GM23338 (cell line): ENCODE data around the gene COMMD3. TPM values are rescaled to one million over a fixed set of nuclear protein-coding genes. Genes with fewer than 3 reads are reported as not detected.

Experiments
- ATAC-seq: fragments of 200-7000 bp; cut with Tn5 transposase; 3 replicates; pipeline ENCODE4 v1.9.1; 2020
- DNase-seq: peaks from one replicate; pipeline ENCODE4 v3.0.0-alpha.2; 2015; ENCODE audit warnings: low spot score
- H2AFZ ChIP-seq: fragments of 200-600 bp; sonication (generic); 2 replicates; pipeline ENCODE4 v1.8.0; 2016; ENCODE audit warnings: antibody characterized with exemption, mild to moderate bottlenecking, moderate library complexity
- H3F3A ChIP-seq: fragments of 200-600 bp; sonication (generic); replicated peaks from 2 replicates; pipeline ENCODE4 v1.8.0; 2017; ENCODE audit warnings: antibody characterized with exemption, mixed run types, low read depth
- H3K27ac ChIP-seq: fragments of 200-600 bp; sonication (generic); 2 replicates; pipeline ENCODE4 v1.6.1; 2016; ENCODE audit warnings: low read depth
- H3K27me3 ChIP-seq: fragments of 200-600 bp; sonication (generic); 2 replicates; pipeline ENCODE4 v1.8.0; 2016; ENCODE audit warnings: mild to moderate bottlenecking, mixed run types, moderate library complexity; ENCODE audit not compliant: insufficient read depth
- H3K36me3 ChIP-seq: fragments of 200-600 bp; sonication (generic); 2 replicates; pipeline ENCODE4 v1.8.0; 2016; ENCODE audit warnings: mild to moderate bottlenecking; ENCODE audit not compliant: insufficient read depth
- H3K4me1 ChIP-seq: fragments of 200-600 bp; sonication (generic); 2 replicates; pipeline ENCODE4 v1.8.0; 2016; ENCODE audit warnings: mild to moderate bottlenecking, moderate library complexity; ENCODE audit not compliant: insufficient read depth
- H3K4me2 ChIP-seq: fragments of 200-600 bp; sonication (generic); 2 replicates; pipeline ENCODE4 v1.7.1; 2017; ENCODE audit warnings: mixed run types
- H3K4me3 ChIP-seq: fragments of 200-600 bp; sonication (generic); 2 replicates; pipeline ENCODE4 v1.6.1; 2016; ENCODE audit warnings: mixed run types
- H3K79me2 ChIP-seq: fragments of 200-600 bp; sonication (generic); replicated peaks from 2 replicates; pipeline ENCODE4 v1.8.0; 2017; ENCODE audit warnings: mild to moderate bottlenecking; ENCODE audit not compliant: insufficient read depth
- H3K9me2 ChIP-seq: fragments of 200-600 bp; sonication (generic); 2 replicates; pipeline ENCODE4 v1.8.0; 2017; ENCODE audit not compliant: insufficient read depth
- H4K20me1 ChIP-seq: fragments of 200-600 bp; sonication (generic); replicated peaks from 2 replicates; pipeline ENCODE4 v1.8.0; 2017; ENCODE audit warnings: mild to moderate bottlenecking; ENCODE audit not compliant: insufficient read depth
- H3K27ac Mint-ChIP-seq: 2 replicates; pipeline ENCODE4 v1.8.0; 2020; ENCODE audit warnings: inconsistent platforms, mild to moderate bottlenecking, moderate library complexity, mixed read lengths
- H3K27me3 Mint-ChIP-seq: 3 replicates; pipeline ENCODE4 v1.8.0; 2022; ENCODE audit warnings: low read depth, mild to moderate bottlenecking, moderate library complexity, mixed read lengths, inconsistent platforms; ENCODE audit not compliant: insufficient read depth, poor library complexity
- H3K36me3 Mint-ChIP-seq: 3 replicates; pipeline ENCODE4 v1.8.0; 2021; ENCODE audit warnings: low read depth, mild to moderate bottlenecking, inconsistent platforms, moderate library complexity, mixed read lengths
- H3K4me1 Mint-ChIP-seq: 3 replicates; pipeline ENCODE4 v1.8.0; 2020; ENCODE audit warnings: mild to moderate bottlenecking, inconsistent platforms, mixed read lengths
- H3K4me3 Mint-ChIP-seq: 3 replicates; pipeline ENCODE4 v1.8.0; 2021; ENCODE audit warnings: moderate library complexity, mild to moderate bottlenecking, inconsistent platforms, mixed read lengths
- H3K9me3 Mint-ChIP-seq: 3 replicates; pipeline ENCODE4 v1.8.0; 2020; ENCODE audit warnings: moderate library complexity, mild to moderate bottlenecking, inconsistent platforms, mixed read lengths
- CTCF ChIP-seq, 2 experiments: fragments of 200-600 bp in 1 of 2; sonication (generic) in 1 of 2; conservative IDR thresholded peaks; 2 replicates each; pipeline versions ENCODE4 v1.5.1 to v1.6.1; 2016 to 2017; ENCODE audit warnings: antibody characterized with exemption in 2 of 2, low read depth in 2 of 2, mild to moderate bottlenecking in 2 of 2, moderate library complexity in 1 of 2
- JUNB ChIP-seq: IDR thresholded peaks from one replicate; pipeline ENCODE4 v1.6.1; 2016; ENCODE audit warnings: antibody characterized with exemption; ENCODE audit not compliant: unreplicated experiment
- STAT1 ChIP-seq: IDR thresholded peaks from one replicate; pipeline ENCODE4 v1.6.1; 2016; ENCODE audit warnings: antibody characterized with exemption; ENCODE audit not compliant: unreplicated experiment
- ZNF114 ChIP-seq: fragments of 250-450 bp; sonication (Bioruptor Pico); IDR thresholded peaks from 2 replicates; pipeline ENCODE4 v1.5.0; 2020; ENCODE audit warnings: mild to moderate bottlenecking, moderate library complexity
- ZNF462 ChIP-seq: fragments of 250-450 bp; sonication (Bioruptor Pico); IDR thresholded peaks from 2 replicates; pipeline ENCODE4 v1.5.0; 2020; ENCODE audit warnings: mild to moderate bottlenecking, moderate library complexity
- polyA plus RNA-seq: library from polyadenylated mRNA; unstranded; fragments of >200 nt; fragmentation: Nextera tagmentation; extraction: Ambion mirVana; gene quantifications from 2 replicates; pipeline ENCODE4 v1.2.1, GENCODE V29; 2016
- total RNA-seq: library from RNA; depleted of rRNA; stranded (reverse); fragments of >200 nt; shearing (Covaris generic); gene quantifications from 2 replicates; pipeline ENCODE4 v1.2.3, GENCODE V29; 2014
- TF ChIP-seq, protein P1 (sequence below): IDR thresholded peaks from 2 replicates; pipeline ENCODE4 v1.6.1; 2016; ENCODE audit warnings: antibody characterized with exemption

COMMD3 gene
- total and polyA plus RNA-seq, 2 experiments from 2014 or later, result 1.1 to 5.2 TPM

DNA sequence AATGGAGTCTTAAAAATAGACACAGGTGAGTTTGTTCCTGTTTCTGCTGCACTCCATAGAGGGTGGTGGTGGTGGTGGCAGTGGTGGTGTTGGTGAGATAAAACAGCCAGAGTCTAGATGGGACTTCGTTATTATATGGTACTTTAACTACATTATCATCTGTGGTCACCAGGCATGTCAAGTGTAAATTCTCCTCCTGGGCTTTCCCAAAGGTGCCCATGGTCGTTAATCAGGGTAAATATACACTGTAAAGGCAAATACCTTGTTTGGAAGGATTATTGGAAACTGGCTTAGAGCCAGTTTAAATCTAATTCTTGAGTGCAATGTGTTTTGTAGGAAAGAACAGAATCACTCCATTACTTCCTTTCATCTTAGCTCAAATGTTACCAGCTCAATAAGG lies 21.5 kb upstream of the COMMD3 start (continued):
- TF ChIP-seq, protein P1, sequence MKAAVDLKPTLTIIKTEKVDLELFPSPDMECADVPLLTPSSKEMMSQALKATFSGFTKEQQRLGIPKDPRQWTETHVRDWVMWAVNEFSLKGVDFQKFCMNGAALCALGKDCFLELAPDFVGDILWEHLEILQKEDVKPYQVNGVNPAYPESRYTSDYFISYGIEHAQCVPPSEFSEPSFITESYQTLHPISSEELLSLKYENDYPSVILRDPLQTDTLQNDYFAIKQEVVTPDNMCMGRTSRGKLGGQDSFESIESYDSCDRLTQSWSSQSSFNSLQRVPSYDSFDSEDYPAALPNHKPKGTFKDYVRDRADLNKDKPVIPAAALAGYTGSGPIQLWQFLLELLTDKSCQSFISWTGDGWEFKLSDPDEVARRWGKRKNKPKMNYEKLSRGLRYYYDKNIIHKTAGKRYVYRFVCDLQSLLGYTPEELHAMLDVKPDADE, result no peak
- TF ChIP-seq ZNF462 (CRISPR knock-in tag), result no peak
- TF ChIP-seq JUNB, result no peak
- TF ChIP-seq ZNF114 (CRISPR knock-in tag), result no peak
- no peak for TF ChIP-seq STAT1

DNA sequence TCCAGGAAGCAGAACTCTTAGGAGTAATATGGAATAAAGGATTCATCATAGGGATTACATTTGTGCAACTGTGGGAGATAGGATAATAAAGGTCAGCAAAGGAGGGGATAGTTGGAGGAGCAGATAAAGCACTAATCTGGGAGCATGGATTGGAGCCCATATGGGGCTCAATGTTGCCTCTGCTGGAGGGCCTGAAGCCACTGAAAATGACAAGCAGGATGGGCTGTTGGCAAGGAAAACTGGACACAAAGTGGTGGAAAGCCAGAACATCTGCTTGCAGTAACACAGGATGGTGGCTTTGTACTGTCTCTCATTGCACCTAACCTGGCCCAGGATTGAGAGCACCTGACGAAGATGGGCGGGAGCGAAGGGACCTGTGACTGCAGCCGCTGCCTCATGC lies 15.0 kb upstream of the COMMD3 start:
- TF ChIP-seq ZNF114 (CRISPR knock-in tag) (no peak), CTCF (conservative IDR thresholded peaks at IDR 0.05; ENCODE audit: low read depth in 2 of 2) (peak; percentile 21 to 32; a peak in 3 of 4 replicates)
- H3K36me3 ChIP-seq, result no peaks in the 10 kb centered on the region
- Mint-ChIP-seq H3K4me3 (no peak overlapping the region), H3K36me3 (no peaks in the 10 kb centered on the region), H3K27ac (no peak overlapping the region), H3K4me1 (no peaks in the 10 kb centered on the region), H3K9me3 (no peaks in the 10 kb centered on the region; the same call in 2 of the 3 replicates), H3K27me3 (peaks cover 2% of the 10 kb centered on the region)
- H3K9me2 ChIP-seq, result no peaks in the 10 kb centered on the region
- peak overlapping the region; percentile 72 for H2AFZ ChIP-seq
- H3F3A ChIP-seq, result no peaks in the 10 kb centered on the region
- ATAC-seq, result peak; percentile 56
- H3K4me2 ChIP-seq, result no peak overlapping the region
- H3K27me3 ChIP-seq, result no peaks in the 10 kb centered on the region
- H3K79me2 ChIP-seq, result no peaks in the 10 kb centered on the region
- H3K4me1 ChIP-seq, result no peaks in the 10 kb centered on the region
- H3K4me3 ChIP-seq, result no peak overlapping the region
- H4K20me1 ChIP-seq, result no peaks in the 10 kb centered on the region
- DNase-seq, result peak; percentile 34
- no peak overlapping the region for H3K27ac ChIP-seq
